GM19397 (cell line): ENCODE results near the gene CDK15.

Source experiments
- ATAC-seq: cut with Tn5 transposase; IDR thresholded peaks from one replicate; pipeline ENCODE4 v1.9.1; 2021; ENCODE audit warnings: mild to moderate bottlenecking, moderate library complexity; ENCODE audit not compliant: unreplicated experiment

CDK15 gene

DNA sequence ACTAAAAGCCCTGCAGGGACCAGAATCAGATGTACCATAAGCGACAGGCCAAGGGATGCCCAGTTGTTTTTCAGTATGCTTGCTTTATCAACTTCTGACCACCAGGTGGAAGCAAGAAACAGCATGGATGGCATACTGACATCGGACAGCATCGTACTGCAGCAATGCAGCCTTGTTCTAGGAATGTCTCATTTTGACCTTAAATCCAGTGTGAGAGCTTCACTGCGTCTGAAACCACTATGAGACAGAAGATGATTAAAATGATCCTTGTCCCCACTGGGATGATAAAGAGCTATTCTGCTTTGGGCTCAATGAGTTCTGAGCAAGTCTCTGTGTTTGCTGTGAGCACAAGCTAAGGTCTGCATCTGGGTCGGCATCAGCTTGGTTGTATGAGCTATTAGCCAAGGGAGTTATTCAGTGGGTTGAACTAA is 54.3 kb downstream of the CDK15 start:
- ATAC-seq, result peak; percentile 93

DNA sequence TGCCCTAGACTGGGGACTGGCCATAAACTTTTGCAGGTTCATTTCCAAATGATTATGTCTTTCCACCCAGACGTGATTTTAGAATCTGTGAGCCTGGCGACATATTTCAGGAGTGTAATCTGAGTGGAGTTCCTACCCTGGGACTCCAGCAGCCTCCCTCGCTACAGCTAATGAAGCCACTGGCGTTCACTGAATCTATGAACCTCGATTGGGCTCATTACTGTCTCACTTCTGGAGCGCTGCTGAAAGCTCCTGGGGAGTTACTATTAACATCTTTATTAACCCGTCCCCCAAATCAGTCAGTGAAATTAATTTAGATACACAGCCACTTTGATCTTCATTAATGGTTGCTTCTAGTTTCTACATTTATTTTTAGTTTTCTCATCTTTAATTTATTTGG is 56.5 kb downstream of the CDK15 start:
- ATAC-seq, result no peak

DNA sequence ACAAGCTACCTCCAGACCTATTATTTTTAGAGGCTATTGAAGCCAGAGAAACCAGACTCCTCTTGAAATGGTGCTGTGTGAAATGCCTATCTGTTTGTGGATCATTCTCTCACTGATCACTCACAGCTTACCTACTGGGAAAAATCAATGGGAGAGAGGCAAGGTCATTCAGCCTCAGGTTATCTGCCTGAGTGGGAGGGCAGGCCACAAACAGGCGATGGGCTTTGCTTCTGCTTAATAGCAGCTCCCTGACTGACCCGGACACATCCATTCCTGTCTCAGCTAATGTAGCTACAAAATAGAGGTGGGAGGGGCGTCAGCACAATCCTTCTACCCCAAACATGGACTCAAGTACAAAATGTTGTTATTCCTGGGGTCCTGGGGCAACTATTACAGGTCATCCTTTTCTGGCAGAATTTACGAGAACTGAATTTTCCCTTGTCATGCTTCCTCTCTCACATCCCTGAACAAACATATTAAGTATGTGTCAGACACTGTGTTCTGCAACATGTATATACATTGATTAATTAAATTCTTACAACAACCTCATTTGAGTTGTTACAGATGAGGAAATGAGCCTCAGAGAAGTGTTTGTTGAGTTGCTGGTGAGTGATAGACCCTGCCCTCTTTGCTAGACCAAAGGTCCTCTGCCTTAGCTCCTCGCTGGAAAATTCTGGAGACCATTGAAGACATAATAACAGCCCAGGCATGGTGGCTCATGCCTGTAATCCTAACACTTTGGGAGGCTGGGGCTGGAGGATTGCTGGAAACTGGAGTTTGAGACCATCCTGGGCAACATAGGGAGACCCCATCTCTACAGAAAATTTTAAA is 60.5 kb downstream of the CDK15 start:
- ATAC-seq, result no peak

DNA sequence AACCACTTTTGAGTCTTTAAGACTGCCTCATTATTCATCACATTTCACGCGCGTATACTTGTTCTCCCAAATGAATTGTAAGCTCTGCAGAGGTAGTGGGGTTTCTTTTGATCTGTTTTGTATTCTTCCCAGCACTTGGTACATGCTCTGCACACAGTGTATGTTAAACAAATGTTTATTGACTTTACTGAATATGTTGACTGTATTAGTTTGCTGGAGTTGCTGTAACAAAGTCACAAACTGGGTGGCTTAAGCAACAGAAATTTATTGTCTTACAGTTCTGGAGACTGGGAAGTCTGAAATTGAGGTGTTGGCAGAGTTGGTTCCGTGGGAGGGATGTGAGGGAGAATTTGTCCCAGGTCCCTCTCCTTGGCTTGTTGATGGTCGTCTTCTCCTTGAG is 65.1 kb downstream of the CDK15 start:
- ATAC-seq, result no peak

DNA sequence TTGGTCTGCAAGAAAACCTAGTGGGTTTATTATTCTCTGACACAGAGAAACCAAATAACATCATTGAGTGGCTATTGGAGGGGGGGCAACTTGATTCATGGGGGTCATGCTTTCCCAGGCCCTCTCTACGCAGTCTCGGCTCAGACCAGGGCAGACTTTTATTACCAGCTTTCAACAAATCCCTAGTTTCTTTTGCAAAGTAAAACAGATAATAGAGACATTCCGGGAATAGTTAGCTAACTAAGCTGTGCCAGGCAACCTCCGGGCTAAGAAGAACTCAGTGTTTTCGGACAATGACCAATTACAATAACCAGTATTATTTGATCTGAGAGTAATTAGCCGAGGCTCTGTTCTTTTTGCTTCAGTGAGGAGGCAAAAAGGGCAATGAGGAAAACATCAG is 66.3 kb downstream of the CDK15 start:
- no peak for ATAC-seq

DNA sequence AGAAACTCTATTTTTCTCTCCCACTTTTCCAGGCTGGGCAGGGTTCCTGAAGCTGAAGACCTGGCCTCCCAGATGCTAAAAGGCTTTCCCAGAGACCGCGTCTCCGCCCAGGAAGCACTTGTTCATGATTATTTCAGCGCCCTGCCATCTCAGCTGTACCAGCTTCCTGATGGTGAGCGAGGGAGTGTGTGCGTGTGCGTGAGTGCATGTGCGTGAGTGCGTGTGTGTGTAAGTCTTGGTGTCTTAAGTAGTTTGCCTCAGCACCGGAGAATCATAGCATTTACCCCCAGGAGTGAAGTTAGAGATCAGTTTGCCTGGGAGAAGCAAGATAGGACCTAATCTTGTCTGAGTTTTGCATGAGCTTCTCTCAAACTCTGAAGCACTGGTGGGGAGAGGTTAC is 73.7 kb downstream of the CDK15 start:
- no peak for ATAC-seq

DNA sequence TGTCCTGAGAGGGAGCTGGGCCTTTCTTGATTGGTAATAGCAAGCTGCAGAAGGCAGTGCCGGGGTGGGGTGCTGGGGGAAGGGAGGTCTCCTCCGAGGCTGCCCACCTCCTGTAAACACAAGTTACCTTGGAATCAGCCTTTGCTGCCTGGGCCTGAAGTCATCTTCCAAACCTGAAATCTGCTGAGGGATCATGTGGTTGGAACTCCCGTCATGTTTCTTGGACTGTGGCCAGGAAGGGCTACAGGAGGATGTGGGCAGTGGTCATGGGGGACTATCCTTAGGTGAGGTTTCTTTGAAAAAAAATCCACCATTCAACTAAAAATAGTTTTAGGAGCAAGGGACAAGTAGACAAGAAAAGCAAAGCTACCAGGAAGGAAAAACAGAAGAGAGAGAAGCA is 74.2 kb downstream of the CDK15 start:
- no peak for ATAC-seq

DNA sequence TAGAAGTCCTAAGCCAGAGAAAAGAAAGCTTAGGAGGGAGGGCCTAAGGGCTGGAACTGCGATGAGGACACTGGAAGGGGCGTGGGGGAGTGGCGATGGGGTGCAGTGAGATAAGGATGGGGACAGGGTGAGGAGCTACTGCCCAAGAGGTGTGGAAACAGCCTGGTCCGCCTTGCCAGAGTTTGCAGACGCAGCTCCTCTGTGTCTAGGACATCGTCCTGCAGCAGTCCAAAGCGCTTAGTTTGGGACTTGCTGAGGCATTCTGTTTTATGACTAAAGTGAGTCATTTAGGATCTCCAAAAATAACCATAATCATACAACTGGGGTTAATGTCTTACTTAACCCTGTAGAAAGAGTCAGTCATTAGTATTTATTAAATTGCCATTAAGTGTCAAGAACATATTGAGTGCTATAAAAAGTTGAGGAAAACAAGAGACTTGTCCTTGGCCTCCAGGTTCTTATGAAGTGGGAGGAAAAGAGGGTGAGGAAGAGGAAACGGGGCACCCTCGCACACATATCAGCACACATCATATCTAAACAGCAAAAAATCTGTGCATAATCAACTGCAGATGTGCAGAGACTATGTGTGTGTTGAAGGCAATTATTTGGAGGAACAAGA is 74.8 kb downstream of the CDK15 start:
- peak; percentile 46 for ATAC-seq

DNA sequence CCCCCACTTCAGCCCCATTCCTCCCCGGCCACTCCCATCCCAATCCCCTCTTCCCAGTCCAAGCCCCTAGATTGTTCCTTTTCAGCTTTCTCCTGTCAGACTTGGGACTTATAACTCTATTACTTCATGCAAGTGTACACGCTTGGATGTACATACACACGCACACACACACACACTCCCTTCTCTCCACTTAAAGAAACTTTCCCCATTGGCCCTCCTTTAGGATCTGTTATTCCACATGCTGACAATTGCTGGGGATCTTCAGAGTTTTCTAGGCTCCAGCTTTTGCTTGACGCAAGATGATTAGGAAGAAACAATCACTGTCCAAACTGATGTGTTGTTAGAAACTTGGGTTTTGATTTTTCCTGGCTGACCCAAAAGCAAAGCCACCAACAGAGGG is 75.4 kb downstream of the CDK15 start:
- no peak for ATAC-seq

DNA sequence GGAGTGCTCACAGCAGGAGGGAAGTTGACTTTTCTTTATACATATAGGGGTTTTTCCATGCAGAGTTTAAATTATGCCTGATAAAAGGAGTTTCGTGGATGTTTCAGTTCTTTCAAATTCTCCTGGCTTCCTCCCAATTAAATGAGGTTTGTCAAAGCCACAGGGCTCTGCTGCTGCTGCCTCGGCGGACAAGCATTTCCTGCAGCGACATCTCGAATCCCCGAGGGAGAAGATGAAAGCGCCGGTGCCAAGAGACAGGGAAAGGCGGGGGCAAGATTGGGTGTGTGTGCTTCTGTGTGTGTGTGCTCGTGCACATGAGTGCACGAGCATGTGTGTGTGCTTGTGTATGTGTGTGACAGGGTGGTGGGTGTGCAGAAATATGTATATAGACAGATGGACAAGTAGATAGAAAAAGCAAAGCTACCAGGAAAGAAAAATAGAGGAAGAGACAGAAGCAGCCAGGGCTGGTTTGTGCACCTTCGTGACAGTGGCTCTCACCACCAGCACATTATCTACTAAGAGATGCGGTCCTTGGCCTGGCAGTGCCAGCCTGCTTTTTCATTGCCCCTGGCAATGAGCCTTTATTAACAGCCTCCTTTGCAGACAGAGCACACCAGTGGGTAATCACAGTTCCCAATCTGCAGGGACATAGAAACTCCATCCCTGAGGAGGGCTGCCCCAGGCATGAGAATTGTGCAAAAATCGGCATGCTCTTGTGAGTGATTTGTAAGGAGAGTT is 76.2 kb downstream of the CDK15 start:
- ATAC-seq, result no peak

DNA sequence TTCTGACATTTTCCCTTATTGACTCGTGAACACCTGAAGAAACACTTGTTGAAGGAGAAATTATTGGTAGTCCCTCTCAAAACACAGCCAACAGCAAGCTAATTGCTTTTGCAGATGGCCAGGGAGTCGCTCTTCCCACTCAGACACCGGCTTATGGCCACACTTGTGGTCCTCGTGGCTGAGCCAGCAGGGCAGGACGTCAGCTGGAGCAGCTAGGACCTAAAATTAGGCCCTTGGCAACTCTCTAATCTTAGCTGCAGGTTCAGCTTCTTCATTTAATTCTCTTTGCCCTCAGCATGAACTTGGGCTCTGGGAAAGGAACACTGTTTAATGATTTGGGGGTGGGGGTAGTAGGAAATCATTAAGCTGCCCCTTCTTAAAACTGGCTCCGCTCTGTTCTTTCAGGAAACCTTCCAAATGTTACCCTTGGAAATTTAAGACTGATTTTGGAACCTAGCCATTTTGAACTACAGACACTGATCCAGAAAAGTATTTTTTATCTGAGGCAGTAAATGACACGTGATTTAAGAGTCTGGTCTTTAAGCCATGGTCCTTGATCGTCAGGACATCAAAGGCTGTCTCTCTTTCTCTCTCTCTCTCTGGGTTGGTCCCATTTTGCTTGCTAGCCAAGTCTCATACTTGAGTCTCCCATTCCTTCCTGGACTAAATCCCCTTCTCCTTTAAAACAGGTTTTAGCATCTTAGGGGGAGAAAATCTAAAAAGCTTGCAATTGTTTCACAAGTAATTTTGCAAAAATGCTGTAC is 77.5 kb downstream of the CDK15 start:
- ATAC-seq, result no peak

DNA sequence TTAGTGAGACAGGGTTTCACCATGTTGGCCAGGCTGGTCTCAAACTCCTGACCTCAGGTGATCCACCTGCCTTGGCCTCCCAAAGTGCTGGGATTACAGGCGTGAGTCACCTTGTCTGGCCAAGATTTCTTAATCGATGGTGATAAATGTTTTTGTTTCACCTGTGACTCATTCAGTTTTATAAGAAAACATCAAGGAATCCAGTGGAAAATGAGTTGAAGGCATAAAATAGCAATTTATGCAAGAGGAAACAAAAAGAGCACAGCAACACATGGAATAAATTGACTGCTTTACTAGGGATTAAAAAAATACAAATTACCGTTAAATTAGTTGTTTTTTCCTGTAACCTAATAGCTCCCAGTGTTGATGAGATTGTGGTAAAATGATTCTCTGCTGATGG is 80.2 kb downstream of the CDK15 start:
- ATAC-seq, result no peak

DNA sequence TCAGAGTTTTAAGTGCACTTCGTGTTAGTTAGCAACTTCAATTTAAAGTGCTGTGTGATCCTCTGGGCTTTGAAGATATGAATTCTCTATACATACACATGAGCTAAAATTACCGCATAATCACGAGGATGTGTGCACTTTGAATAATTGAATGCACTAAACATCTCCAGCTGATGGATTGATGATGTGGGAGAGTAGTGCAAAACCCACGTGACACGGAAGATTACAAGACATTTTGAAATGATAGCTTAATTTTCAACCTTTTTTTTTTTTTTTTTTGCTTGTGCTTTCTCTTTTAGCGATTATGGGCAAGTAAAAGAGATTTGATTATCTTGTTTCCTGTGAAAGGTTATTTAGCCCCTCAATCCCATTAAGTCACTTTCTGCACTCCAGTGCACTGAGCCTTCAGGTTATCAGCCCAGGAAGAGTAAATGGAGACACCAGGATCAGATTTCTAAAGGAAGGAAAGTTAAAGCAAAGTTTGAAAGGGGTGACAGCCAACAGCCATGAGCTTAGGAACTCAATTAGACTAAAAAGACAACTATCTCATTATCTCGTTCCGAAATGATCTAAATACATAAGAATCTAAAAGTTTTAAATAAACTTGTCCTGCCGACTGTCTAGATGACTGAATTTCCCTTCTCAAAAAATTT is 81.6 kb downstream of the CDK15 start:
- no peak for ATAC-seq

DNA sequence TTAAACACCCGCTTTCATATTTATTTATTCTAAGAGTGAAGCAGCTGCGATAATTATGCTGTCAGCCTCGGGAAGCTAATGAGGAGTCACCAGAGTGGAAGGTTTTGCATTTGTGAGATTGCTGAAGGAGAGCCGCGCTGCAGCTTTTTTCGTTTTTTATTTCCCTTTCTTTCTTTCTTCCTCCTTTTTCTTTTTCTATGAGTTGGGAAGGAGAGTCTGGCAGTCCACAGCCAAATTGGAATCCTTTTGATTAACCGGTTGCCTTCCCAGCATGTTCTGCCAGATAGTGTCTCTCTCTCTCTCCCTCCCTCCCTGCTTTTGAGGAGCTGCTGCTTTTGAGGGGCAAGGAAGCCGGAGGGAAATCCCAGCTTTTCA is 82.1 kb downstream of the CDK15 start:
- no peak for ATAC-seq

DNA sequence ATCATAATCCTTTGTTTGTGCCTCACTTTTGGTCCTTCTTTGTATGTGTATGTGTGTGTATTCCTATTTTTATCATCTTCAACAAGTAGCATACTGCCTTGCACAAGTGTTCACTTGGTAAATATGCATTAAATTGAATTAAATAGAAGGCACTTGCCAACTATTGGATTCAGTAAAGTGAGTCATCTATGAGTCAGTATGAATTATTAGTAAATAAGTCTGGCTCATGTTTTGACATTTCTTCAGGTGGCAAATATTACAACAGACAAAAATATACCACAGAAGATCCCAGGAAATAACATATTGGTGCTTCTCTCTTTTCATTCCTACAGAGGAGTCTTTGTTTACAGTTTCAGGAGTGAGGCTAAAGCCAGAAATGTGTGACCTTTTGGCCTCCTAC is 84.1 kb downstream of the CDK15 start:
- ATAC-seq, result no peak

DNA sequence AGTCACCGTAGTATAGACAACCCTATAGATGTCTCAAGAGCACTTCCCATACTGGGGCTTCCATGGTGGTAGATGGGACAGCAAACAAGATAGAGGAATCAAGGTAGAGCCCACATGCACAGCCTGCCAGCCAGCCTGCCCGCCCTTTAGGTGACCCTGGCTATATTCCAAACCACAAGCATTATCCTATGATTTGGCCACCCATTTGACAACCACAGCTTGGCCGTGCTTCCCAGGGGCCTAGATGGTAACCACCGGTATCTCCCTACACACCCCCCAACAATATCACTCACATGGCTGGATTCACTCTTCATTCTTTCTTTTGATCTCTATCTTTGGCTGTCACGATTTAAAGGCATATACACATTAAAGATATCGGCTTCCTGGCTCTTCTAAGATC is 85.3 kb downstream of the CDK15 start:
- ATAC-seq, result no peak

DNA sequence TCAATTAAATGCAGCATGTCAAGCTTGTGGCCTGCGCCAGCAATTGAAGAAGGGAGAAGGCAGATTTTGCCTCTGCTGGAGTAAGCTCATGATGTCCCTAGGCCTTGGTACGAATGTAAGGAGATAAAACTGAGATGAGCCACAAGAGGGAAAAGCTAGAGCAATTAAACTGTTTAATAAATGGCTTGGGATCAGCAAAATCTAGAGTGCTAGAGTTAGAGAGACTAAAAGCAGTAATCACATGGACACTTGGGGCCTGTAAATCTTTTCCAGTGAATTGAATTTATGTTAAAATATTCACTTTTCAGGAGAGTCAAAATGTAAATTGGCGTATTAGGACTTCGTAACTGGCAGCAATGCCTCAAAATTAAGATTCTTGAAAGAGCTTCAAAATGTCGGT is 86.2 kb downstream of the CDK15 start:
- no peak for ATAC-seq

DNA sequence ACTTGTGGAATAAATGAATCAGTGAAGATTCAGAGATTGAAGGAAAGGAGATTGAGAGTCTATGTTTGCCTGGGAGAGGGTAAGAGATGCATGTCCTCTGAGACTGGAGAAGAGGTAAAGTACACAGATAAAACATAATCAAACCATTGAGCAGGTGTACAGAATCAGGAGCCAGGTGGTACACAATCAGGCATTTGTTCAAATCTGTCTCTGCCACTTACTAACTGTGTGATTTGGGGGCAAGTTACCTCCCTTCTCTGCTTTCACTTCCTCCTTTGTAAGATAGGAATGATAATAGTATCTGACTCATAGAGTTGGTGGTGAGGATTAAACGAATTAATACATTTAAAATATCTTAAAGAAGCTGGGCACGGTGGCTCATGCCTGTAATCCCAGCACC is 94.0 kb downstream of the CDK15 start:
- ATAC-seq, result no peak

DNA sequence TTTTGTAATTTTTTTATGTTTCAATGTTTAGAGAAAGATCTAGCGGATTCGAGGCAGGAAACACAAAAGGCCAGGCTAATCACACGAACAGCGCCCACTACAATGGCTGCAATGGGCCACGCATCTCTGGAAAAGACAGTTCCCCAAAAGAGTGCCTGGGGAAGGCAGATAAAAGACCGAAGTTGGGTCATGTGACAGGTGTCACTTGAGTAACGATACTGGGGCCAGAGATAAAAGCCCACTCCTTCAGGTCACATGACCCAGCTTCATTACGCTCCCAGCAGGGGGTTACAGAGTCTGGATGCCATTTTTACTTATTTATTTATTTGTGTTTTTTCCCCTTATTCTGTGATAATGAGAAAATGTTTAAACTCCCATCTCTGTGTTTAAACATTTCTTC is 95.4 kb downstream of the CDK15 start:
- ATAC-seq, result no peak

DNA sequence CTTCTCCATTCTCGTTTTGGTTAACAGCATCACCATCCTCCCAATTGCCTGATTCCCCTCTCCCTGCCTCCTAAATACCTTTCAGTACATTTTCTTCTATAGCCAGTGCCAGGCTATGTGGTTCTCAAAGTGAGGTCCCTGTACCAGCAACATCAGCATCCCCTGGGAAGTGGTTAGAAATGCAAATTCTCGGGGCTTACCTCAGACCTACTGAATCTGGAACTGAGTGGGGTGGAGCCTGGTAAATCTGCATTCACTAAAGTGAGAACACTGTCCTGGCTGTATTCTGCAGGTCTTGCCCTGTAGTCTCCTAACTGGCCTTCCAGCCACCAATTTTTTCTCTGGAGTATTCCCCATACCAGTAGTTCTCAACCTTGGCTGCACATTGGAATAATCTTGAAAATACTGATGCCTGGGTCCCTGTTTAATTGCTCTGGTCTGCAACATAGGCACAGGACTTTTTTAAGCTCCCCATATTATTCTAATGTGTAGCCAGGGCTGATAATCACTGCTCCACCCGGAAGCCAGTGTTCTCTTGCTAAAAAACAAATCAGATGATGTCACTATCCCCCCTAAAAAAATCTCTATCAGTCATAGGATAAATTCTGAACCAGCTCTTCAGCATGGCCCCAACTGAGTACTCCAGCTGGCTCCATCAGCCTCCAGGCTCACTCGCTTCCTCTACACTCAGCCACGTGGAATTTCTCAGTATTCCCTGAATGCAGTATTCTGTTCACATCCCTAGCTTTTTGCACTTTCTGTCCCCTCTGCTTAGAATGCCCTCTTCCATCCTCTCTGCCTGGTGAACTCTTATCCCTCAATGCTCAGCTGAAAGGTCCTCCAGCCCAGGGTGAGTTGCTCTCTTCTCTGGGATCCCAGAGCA is 98.4 kb downstream of the CDK15 start:
- peak; percentile 94 for ATAC-seq
